K562 (cell line): Measurements from ENCODE around the gene MEGF9.

ENCODE experiments used
- FOXJ3 ChIP-seq: sonication (generic); formaldehyde crosslinking; IDR thresholded peaks from 2 replicates; pipeline ENCODE4 v1.4.0; 2020; ENCODE audit warnings: mild to moderate bottlenecking, missing genetic modification reagents
- POLR2A ChIP-seq: fragments of 450-650 bp; conservative IDR thresholded peaks from 2 replicates; pipeline ENCODE4 v1.6.1; 2016
- TF ChIP-seq, protein P1 (sequence below), 2 experiments: fragments of 450-650 bp in 1 of 2; sonication (generic) in 1 of 2; formaldehyde crosslinking in 1 of 2; IDR thresholded peaks; 2 replicates each; pipeline versions ENCODE4 v1.7.1 to v1.9.0; 2016 to 2022; ENCODE audit warnings: inconsistent platforms in 1 of 2, mild to moderate bottlenecking in 1 of 2, missing genetic modification reagents in 1 of 2

DNA sequence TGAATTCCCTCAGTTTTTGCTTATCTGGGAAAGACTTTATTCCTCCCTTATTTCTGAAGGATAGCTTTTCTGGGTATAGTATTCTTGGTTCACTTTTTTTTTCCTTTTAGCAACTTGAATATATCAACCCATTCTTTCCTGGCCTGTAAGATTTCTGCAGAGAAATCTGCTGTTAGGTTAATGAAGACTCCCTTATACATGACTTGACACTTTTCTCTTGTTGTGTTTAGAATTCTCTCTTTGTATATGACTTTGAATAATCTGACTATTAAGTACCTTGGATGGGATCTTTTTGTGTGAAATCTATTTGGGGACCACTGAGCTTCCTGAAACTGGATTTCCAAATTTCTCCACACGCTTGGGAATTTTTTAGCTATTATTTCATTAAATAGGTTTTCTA is 79.3 kb downstream of the MEGF9 start:
- TF ChIP-seq, protein P1, sequence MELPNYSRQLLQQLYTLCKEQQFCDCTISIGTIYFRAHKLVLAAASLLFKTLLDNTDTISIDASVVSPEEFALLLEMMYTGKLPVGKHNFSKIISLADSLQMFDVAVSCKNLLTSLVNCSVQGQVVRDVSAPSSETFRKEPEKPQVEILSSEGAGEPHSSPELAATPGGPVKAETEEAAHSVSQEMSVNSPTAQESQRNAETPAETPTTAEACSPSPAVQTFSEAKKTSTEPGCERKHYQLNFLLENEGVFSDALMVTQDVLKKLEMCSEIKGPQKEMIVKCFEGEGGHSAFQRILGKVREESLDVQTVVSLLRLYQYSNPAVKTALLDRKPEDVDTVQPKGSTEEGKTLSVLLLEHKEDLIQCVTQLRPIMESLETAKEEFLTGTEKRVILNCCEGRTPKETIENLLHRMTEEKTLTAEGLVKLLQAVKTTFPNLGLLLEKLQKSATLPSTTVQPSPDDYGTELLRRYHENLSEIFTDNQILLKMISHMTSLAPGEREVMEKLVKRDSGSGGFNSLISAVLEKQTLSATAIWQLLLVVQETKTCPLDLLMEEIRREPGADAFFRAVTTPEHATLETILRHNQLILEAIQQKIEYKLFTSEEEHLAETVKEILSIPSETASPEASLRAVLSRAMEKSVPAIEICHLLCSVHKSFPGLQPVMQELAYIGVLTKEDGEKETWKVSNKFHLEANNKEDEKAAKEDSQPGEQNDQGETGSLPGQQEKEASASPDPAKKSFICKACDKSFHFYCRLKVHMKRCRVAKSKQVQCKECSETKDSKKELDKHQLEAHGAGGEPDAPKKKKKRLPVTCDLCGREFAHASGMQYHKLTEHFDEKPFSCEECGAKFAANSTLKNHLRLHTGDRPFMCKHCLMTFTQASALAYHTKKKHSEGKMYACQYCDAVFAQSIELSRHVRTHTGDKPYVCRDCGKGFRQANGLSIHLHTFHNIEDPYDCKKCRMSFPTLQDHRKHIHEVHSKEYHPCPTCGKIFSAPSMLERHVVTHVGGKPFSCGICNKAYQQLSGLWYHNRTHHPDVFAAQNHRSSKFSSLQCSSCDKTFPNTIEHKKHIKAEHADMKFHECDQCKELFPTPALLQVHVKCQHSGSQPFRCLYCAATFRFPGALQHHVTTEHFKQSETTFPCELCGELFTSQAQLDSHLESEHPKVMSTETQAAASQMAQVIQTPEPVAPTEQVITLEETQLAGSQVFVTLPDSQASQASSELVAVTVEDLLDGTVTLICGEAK (IDR thresholded peaks at IDR 0.05): no peak
- TF ChIP-seq, protein P1 (CRISPR knock-in tag; IDR thresholded peaks at IDR 0.05): no peak
- TF ChIP-seq POLR2A: no peak
- TF ChIP-seq FOXJ3 (CRISPR knock-in tag): no peak
